SJCRH30 (cell line): Measurements from ENCODE around the gene TMEM175. TPM values are rescaled to one million over a fixed set of nuclear protein-coding genes. Genes with fewer than 3 reads are reported as not detected.

Source experiments
- DNase-seq, 2 experiments: peaks; one replicate each; pipeline ENCODE4 v3.0.0-alpha.2; 2015 to 2020
- H3K27ac ChIP-seq: fragments of 250-450 bp; sonication (Bioruptor Pico); 2 replicates; pipeline ENCODE4 v1.5.1; 2020; ENCODE audit warnings: mild to moderate bottlenecking, moderate library complexity
- H3K27me3 ChIP-seq: fragments of 250-450 bp; sonication (Bioruptor Pico); 2 replicates; pipeline ENCODE4 v1.5.1; 2020; ENCODE audit warnings: mild to moderate bottlenecking, moderate library complexity
- H3K36me3 ChIP-seq: fragments of 250-450 bp; sonication (Bioruptor Pico); 2 replicates; pipeline ENCODE4 v1.5.1; 2020; ENCODE audit warnings: mild to moderate bottlenecking, moderate library complexity
- H3K4me1 ChIP-seq: fragments of 250-450 bp; sonication (Bioruptor Pico); 2 replicates; pipeline ENCODE4 v1.5.1; 2020; ENCODE audit warnings: mild to moderate bottlenecking, moderate library complexity
- H3K4me3 ChIP-seq: fragments of 250-450 bp; sonication (Bioruptor Pico); 2 replicates; pipeline ENCODE4 v1.5.1; 2020; ENCODE audit warnings: mild to moderate bottlenecking, moderate library complexity
- H3K9me3 ChIP-seq: fragments of 250-450 bp; sonication (Bioruptor Pico); replicated peaks from 2 replicates; pipeline ENCODE4 v1.5.1; 2020; ENCODE audit warnings: mild to moderate bottlenecking, moderate library complexity
- total RNA-seq: library from RNA; depleted of rRNA; stranded (reverse); fragments of >200 nt; shearing (Covaris generic); gene quantifications from 2 replicates; pipeline ENCODE4 v1.2.3, GENCODE V29; 2014

The TMEM175 gene
- total RNA-seq, 1 experiment from 2014 or later = 6.8 TPM

DNA sequence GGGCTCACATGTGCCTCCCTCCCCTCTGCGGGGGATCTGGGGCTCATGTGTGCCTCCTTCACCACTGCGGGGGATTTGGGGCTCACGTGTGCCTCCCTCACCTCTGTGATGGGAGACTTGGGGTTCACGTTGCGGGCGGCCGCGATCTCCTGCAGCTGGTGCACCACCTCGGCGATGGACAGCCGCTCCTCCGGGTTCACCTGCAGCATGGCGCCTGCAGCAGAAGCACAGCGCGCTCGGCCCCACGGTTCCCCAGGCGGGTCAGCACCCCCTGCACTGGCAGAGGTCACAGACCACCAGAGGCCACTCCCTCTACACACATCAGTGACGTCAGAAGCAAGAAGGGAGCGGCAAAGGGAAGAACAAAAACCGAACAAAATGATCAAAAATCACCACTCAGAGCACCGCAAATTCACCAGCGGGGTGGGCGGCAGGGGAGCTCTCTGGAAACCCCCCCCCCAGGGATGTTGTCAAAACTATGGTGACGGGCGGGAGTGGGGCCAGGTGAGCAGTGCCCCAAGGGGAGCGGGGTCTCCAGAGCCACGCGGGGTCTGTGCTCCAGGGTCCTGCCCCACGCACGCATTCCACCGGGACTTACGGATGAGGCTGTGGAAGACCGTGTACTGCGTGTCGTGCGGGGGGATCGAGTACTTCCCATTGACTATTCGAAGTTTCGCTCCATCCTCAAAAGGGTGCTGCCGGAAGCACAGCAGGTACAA, 38.8 kb upstream of the TMEM175 start:
- no peak overlapping the region for H3K4me3 ChIP-seq
- DNase-seq = no peak
- no peaks in the 10 kb centered on the region for H3K4me1 ChIP-seq
- H3K27me3 ChIP-seq = no peaks in the 10 kb centered on the region
- H3K36me3 ChIP-seq = peaks cover 61% of the 10 kb centered on the region
- H3K27ac ChIP-seq = no peak overlapping the region
- no peaks in the 10 kb centered on the region for H3K9me3 ChIP-seq

- no peak overlapping the region for H3K4me3 ChIP-seq
- no peaks in the 10 kb centered on the region for H3K4me1 ChIP-seq
- no peak overlapping the region for H3K27ac ChIP-seq
- H3K27me3 ChIP-seq = no peaks in the 10 kb centered on the region
- DNase-seq = no peak
- H3K36me3 ChIP-seq = peaks cover 54% of the 10 kb centered on the region
- H3K9me3 ChIP-seq = no peaks in the 10 kb centered on the region
These were observed 38.1 kb upstream of the TMEM175 start for GRCh38 chr4:893995-894705.

DNA sequence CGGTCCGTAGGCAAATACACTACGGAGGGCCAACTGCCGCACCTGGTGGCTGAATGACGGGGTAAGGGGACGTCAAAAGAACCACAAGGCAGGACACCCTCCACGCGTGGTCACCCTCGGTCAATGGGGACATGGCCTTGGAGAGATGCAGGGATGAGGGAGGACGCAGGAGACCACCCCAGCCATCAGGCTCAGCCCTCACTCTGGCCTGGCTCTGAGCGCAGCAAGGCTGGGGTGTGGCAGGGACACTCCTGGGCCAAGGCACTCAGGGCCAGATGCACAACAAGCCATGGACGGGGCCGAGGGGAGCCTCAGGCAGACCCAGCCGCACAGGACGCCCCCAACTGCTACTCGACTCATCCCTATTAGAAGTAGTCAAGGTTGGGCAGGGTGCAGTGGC, 36.7 kb upstream of the TMEM175 start:
- Histone ChIP-seq H3K4me1 (no peaks in the 10 kb centered on the region), H3K36me3 (peaks cover 49% of the 10 kb centered on the region), H3K9me3 (no peaks in the 10 kb centered on the region), H3K27ac (no peak overlapping the region), H3K4me3 (no peak overlapping the region), H3K27me3 (no peaks in the 10 kb centered on the region)
- DNase-seq = no peak

GRCh38 chr4:896216-896615, 36.0 kb upstream of the TMEM175 start:
- no peak for DNase-seq
- Histone ChIP-seq H3K9me3 (no peaks in the 10 kb centered on the region), H3K36me3 (peaks cover 49% of the 10 kb centered on the region), H3K27ac (no peak overlapping the region), H3K4me1 (no peaks in the 10 kb centered on the region), H3K4me3 (no peak overlapping the region), H3K27me3 (no peaks in the 10 kb centered on the region)

DNA sequence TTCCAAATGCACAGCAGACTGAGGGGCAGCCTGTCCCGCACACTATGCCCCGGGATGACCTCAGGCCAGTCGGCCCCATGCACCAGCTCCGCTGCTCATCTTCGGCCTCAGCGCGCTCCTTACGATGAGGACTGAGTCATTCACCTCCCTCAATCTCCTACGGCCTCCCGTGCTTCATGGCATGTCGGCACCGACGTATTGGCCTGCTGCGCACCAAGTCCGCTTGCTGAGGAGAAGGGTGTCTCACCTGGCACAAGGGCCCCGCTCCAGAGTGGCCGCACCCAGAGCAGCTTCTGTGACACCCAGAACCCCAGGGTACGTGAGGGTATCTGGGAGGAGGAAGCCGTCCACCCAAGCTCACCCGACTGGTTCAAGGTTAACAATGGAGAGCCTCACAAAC, 35.6 kb upstream of the TMEM175 start:
- DNase-seq = no peak
- Histone ChIP-seq H3K4me1 (no peaks in the 10 kb centered on the region), H3K27me3 (no peaks in the 10 kb centered on the region), H3K9me3 (no peaks in the 10 kb centered on the region), H3K36me3 (peaks cover 47% of the 10 kb centered on the region), H3K4me3 (no peak overlapping the region), H3K27ac (no peak overlapping the region)

GRCh38 chr4:898123-898522, 34.1 kb upstream of the TMEM175 start:
- Histone ChIP-seq H3K27ac (no peak overlapping the region), H3K4me1 (no peaks in the 10 kb centered on the region), H3K36me3 (peaks cover 38% of the 10 kb centered on the region), H3K9me3 (no peaks in the 10 kb centered on the region), H3K27me3 (no peaks in the 10 kb centered on the region), H3K4me3 (no peak overlapping the region)
- no peak for DNase-seq

- Histone ChIP-seq H3K27ac (no peak overlapping the region), H3K9me3 (no peaks in the 10 kb centered on the region), H3K4me1 (no peaks in the 10 kb centered on the region), H3K27me3 (no peaks in the 10 kb centered on the region), H3K36me3 (peaks cover 31% of the 10 kb centered on the region), H3K4me3 (no peak overlapping the region)
- DNase-seq = no peak
These were observed 33.2 kb upstream of the TMEM175 start for GRCh38 chr4:898869-899555.

- no peak for DNase-seq
- Histone ChIP-seq H3K27ac (no peak overlapping the region), H3K27me3 (no peaks in the 10 kb centered on the region), H3K9me3 (no peaks in the 10 kb centered on the region), H3K36me3 (peaks cover 28% of the 10 kb centered on the region), H3K4me3 (no peak overlapping the region), H3K4me1 (no peaks in the 10 kb centered on the region)
These were observed 32.7 kb upstream of the TMEM175 start for GRCh38 chr4:899556-899906.

GRCh38 chr4:900073-900472, 32.2 kb upstream of the TMEM175 start:
- no peaks in the 10 kb centered on the region for H3K4me1 ChIP-seq
- H3K9me3 ChIP-seq = no peaks in the 10 kb centered on the region
- no peak for DNase-seq
- peaks cover 30% of the 10 kb centered on the region for H3K36me3 ChIP-seq
- no peak overlapping the region for H3K27ac ChIP-seq
- H3K27me3 ChIP-seq = no peaks in the 10 kb centered on the region
- no peak overlapping the region for H3K4me3 ChIP-seq

- peaks cover 24% of the 10 kb centered on the region for H3K36me3 ChIP-seq
- no peak for DNase-seq
- no peak overlapping the region for H3K4me3 ChIP-seq
- no peaks in the 10 kb centered on the region for H3K9me3 ChIP-seq
- H3K27me3 ChIP-seq = no peaks in the 10 kb centered on the region
- no peaks in the 10 kb centered on the region for H3K4me1 ChIP-seq
- no peak overlapping the region for H3K27ac ChIP-seq
These were observed 31.5 kb upstream of the TMEM175 start for GRCh38 chr4:900721-901120.

DNA sequence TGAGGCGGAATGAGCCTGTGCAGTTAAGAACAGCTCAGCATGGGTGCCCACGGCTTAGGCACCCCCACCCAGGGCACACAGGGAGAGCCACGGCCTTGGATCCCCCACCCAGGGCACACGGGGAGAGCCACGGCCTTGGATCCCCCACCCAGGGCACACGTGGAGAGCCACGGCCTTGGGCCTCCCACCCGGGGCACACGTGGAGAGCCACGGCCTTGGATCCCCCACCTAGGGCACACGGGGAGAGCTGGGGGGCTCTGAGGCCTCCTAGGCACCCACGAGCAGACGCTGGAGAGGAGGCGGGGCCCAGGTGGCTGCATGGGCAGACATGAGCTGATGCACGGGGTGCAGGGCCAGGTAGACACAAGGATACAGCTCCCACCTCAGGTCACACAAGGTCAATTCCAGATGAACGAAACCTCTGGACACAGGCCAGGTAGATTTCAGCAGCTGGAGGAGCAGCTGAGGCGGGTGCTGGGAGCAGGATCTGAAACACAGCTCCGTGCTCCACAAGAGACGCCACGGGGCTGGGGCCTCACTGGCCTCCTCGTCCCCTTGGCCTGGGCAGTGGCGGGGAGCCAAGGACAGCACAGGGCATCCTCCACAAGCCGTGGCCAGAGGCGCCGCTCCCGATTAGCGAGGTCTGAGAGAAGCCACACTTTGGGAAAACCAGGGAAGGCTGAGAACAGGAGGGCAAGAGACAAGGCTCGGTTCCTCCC, 30.9 kb upstream of the TMEM175 start:
- no peaks in the 10 kb centered on the region for H3K9me3 ChIP-seq
- no peak for DNase-seq
- H3K27me3 ChIP-seq = no peaks in the 10 kb centered on the region
- no peak overlapping the region for H3K4me3 ChIP-seq
- H3K27ac ChIP-seq = no peak overlapping the region
- H3K4me1 ChIP-seq = no peaks in the 10 kb centered on the region
- H3K36me3 ChIP-seq = peaks cover 17% of the 10 kb centered on the region

- Histone ChIP-seq H3K4me3 (no peak overlapping the region), H3K9me3 (no peaks in the 10 kb centered on the region; the same call in 1 of the 2 replicates), H3K27ac (no peak overlapping the region), H3K27me3 (no peaks in the 10 kb centered on the region), H3K36me3 (peaks cover 12% of the 10 kb centered on the region), H3K4me1 (no peaks in the 10 kb centered on the region)
- DNase-seq = no peak
These were observed 28.9 kb upstream of the TMEM175 start for GRCh38 chr4:903066-904046.

DNA sequence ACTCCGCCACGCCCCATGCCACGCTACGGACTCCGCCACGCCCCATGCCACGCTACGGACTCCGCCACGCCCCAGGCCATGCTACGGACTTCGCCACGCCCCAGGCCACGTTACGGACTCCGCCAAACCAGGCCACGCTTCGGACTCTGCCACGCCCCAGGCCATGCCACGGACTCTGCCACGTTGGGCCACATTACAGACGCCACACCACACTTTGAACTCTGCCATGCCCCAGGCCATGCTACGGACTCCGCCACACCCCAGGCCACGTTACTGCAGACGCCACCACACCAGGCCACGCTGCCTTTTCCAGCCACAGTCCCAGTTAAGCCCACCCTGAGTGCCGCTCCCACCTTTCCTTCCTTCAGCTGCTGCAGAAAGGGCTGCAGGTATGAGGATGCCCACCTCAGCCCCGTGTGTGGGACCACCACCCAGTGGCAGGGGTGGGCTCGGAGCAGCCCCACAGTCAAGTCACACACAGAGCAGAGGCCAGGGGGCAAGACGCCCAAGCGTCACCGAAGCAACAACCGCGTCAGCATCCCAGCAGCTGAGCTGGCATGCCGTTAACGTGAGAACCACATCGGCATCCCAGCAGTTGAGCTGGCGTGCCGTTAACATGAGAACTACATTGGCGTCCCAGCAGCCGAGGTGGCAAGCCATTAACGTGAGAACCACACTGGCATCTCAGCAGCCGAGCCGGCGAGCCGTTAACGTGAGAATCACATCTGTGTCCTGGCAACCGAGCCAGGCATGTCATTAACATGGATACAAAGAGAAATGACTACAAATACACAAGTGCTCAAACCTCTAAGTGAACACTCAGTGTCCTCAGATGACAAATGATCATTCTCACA, 26.5 kb upstream of the TMEM175 start:
- Histone ChIP-seq H3K36me3 (peaks cover 22% of the 10 kb centered on the region), H3K4me1 (no peaks in the 10 kb centered on the region), H3K27me3 (no peaks in the 10 kb centered on the region), H3K9me3 (no peaks in the 10 kb centered on the region; the same call in 1 of the 2 replicates), H3K4me3 (no peak overlapping the region), H3K27ac (no peak overlapping the region)
- DNase-seq = no peak
